KG1 (cell line): ENCODE measurements around the gene WNK2.

ENCODE experiments used
- DNase-seq: peaks from one replicate; lab custom pipeline; 2025; lab: John Stamatoyannopoulos, UW

Gene WNK2

DNA sequence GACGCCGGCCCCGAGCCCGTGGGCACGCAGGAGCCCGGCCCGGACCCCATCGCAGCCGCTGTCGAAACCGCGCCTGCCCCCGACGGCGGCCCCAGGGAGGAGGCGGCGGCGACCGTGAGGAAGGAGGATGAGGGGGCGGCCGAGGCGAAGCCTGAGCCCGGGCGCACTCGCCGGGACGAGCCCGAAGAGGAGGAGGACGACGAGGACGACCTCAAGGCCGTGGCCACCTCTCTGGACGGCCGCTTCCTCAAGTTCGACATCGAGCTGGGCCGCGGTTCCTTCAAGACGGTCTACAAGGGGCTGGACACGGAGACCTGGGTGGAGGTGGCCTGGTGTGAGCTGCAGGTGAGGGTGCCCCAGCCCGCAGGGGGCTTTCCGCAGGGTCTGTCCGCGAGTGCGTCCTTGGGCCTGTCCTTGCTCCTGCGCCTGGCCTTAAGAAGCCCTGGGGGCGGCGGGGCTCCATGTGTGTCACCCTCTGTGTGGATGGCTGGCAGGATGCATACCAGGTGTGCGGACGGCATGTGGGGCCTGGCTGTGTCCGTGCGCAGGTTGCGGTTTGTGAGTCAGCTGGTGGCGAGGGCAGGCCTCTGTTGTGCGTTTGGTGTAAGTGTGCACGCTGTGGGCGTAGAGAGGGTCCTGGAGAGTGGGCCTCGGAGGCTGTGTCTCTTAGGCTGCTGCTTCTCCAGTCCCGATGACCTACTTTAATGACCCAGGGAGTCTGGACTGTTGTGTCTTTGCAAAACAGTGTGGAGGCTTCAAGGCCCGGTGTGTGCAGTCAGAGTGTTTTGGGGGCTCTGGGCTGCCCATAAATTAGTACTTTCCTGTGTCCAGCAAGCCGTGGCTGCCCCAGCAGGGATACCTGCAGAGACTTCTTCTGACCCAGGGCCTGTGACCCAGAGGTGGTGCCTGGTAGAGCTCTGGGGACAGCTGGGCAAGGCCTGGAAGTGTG is 1.6 kb downstream of the WNK2 start:
- no peak for DNase-seq

- no peak for DNase-seq
Observed at GRCh38 chr9:93186215-93186945, 2.4 kb downstream of the WNK2 start.

GRCh38 chr9:93187047-93187446 is 3.1 kb downstream of the WNK2 start:
- DNase-seq, result no peak

- no peak for DNase-seq
Observed at GRCh38 chr9:93187574-93187973, 3.6 kb downstream of the WNK2 start.

DNA sequence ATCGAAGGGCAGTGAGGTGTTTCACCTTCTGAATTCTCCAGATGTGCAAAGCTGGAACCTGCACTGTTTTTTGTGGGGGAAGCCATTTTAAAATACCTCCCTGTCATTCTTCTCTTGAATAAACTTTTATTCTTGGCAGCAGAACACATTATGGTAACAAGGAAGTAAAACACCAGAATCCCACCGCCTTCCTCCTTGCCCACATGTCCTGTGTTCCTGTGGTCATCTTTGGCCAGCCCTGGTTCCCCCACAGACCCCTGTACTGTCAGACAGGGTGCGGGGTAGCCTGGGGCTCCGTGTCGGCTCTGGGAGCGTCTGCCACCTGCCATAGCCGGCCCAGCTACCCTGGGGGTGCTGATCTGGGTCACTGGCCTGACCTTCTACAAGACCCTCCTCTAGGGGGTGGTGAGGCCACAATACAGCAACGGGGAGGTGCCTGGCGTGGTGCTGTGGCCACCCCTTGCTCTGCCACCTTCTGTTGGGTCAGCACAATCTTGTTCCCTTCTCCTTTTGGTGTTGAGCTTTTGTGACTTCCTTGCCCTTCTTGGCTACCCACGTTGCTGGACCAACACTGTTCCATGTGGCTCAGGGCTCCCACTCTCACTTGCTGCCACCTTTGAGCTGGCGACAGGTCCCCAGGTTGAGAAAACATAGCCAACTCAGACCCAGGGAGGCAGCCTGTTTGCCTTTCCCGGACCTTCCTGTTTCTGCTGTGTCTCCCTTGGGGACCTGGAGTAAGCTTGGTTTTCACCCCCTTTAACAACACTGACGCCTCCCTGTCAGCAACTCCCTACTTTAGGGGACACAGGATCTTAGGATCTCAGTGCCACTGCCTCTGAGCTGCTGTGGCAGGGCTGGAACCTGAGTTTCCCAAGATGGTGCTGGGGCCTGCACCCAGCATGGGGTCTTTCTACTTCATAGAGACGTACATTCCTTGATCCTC is 4.8 kb downstream of the WNK2 start:
- DNase-seq, result no peak

- no peak for DNase-seq
Observed at GRCh38 chr9:93189369-93190132, 5.6 kb downstream of the WNK2 start.

DNA sequence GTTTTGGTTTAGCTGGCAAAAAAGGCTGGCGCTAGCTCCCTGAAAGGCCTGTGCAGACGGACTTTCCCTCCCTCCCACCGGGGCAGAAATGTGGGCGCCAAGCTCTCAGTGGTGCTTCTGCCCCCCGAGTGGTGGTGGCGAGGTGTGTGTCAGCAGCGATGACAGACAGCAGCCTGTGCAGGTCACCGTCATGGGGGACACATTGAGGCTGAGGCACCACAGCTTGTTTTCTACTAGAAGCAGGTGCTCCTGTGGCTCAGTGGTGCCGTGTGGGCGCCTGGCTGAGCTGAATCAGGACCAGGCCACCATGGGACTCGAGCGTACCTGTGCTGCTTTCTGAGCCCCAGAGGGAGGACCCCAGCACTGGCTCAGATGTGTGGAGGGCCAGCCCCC is 6.2 kb downstream of the WNK2 start:
- DNase-seq, result no peak

GRCh38 chr9:93190656-93191353 is 6.9 kb downstream of the WNK2 start:
- no peak for DNase-seq

DNA sequence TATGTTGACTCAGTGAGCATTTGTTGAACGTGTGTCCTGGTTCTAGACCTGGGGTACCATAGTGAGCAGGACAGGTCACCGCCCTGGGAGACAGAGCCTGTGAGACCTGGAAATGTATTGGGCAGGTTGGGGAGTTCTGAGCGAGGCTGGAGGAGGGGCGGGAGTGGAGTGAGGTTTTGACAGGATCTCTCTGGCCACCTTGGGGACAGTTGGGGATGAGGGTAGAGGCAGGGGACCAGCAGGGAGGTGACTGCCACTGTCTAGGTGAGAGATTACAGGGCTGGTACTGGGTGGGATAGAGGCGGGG is 7.4 kb downstream of the WNK2 start:
- DNase-seq, result no peak

GRCh38 chr9:93192721-93193387 is 8.9 kb downstream of the WNK2 start:
- DNase-seq, result no peak

DNA sequence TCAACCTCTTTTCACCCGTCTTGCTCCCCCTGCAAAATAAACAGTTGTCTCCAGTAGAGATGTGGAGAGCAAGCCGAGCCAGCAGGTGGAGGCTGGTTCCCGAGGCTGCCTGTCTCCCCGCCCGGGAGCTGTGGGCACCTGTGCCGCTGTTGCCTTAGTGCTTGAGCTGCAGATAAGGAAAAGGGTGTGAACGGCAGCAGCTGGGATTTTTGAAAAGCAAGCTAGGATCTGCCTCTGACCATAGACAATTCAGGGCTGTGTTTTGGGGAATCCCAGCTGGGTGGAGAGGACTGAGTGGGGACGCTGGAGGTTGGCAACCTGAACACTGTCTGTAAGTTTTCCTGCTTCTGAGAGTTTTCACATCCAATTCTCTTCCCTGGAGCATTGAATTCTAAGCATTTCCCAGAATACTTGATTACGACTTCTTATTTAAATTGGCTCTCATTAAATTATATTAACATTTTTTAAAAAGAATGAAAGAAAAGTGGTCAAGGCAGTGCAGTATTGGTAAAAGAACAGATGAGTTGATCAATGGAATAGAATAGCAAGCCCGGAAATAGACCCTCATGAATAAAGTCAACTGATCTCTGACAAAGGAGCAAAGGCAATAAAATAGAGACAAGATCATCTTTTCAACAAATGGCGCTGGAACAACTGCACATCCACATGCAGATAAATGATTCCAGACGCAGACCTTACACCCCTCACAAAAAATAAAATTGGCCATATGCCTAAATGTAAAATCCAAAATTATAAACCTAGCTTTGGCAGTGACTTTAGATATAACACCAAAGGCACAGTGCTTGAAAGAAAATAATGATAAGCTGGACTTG is 9.7 kb downstream of the WNK2 start:
- DNase-seq, result no peak

GRCh38 chr9:93194221-93194625 is 10.3 kb downstream of the WNK2 start:
- DNase-seq, result no peak

- DNase-seq, result no peak
Observed at GRCh38 chr9:93194641-93195040, 10.7 kb downstream of the WNK2 start.

DNA sequence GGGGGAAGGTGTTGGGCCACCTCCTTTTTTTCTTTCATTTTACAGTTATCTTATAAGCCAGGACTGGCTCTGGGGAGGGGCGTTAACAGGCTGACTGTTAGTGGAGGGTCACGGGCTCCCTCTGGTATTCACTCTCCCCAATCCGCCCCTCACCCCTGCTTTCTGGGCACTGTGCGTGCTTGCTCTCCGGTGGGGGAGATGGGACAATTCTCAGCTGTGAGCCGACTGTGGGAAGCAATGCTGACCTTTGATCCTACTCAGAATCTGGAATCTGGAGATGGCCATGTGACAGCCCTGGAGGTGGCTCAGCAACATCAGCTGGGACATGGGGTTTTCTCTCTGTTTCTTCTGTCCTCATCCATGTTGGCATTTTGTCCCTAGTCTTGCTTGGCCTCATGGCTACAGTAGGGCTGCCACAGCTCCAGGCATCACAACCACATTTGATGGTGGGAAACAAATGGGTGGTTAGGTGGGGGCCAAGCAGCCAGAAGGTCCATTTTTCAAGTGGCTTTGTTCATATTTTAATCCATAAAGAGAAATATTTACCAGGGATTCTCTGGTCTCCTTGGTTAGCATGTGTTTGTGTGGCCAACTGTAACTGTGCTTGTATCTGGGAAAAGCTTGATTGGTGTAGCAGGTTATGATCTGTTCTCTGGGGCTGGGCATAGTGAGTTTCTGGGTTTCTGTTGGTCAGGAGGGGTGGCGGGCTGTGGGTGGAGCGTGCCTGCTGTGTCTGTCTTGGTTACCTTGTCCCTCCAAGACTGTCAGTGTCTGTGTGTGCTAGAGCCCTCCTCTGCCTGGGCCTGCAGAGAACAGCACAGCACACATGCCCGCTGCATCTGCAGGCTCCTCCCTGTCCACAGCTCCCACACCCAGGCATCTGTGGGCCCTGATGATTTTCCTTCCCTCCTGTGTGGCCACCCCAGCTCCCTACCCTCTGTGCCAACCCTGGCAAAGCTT is 12.4 kb downstream of the WNK2 start:
- no peak for DNase-seq

DNA sequence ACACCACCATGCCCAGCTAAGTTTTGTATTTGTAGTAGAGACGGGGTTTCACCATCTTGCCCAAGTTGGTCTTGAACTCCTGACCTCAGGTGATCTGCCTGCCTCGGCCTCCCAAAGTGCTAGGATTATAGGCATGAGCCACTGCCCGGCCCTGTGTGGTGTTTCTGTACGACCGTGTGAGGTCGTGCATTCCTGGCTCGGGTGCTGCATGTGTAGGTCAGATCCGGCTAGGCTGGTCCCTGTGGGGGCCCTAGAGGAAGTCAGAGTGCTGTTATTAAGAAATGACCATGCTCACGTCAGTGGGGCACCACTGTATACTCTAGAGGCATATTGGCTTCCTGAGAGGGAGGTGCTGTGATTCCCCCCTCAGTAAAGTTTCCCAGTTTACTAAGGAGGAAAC is 13.7 kb downstream of the WNK2 start:
- DNase-seq, result no peak

GRCh38 chr9:93198117-93198837 is 14.3 kb downstream of the WNK2 start:
- no peak for DNase-seq

DNA sequence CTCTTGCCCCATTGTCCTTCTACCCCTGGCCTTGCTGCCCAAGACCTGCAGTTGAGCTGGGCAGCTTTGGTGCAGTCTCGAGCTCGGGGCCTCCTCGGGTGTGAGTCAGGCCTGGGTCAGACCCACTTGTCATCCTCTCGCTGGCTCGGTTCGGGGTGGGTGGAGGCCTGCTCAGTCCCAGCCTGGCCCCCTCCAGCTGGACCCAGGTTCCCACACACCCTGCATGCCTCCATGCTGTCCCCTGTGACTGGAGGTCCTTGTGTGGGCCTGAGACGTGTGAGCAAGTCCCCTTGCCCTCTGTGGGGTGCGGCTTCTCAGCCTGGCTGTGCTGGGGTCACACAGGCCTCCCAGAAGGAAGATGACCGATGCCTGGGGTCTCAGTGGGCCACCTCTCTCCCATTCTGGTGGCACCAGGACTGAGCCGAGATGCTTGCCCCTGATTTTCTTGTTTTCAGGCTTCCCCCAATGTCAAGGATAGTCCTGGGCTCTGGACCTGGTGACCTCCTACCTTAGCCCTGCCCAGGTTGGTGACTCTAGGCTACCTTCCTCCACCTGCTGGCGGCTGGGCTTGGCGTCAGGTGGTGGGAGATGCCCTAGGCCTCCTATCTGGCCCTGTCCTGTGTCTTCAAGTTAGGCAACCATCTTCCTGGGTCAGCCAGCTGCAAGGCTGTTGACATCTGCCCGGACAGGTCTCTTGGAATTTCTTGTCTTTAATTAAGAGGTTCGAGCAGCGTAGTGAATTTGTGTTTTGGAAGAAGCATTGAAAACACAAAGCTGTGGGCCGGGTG is 15.1 kb downstream of the WNK2 start:
- DNase-seq, result no peak
